Tibial nerve (tissue), 4 donors: ENCODE data around the gene ZNF665.

Experiments used
- EP300 ChIP-seq, 2 donors: sonication (generic); formaldehyde crosslinking; IDR thresholded peaks; one replicate each; pipeline ENCODE4 v1.6.1; 2017; ENCODE audit warnings: antibody characterized with exemption in 2 of 2, mild to moderate bottlenecking in 1 of 2
- POLR2A ChIP-seq, 2 donors: fragments of 450-650 bp; IDR thresholded peaks; one replicate each; pipeline ENCODE4 v1.6.1; 2017; ENCODE audit warnings: antibody characterized with exemption in 2 of 2, mild to moderate bottlenecking in 2 of 2, moderate library complexity in 2 of 2
- TF ChIP-seq, protein P1 (sequence below), 5 experiments: fragments of 200-600 bp in 3 of 5; fragments of 450-650 bp in 2 of 5; sonication (generic) in 3 of 5; IDR thresholded peaks; one replicate each; pipeline ENCODE4 v1.5.1; 2016 to 2019; ENCODE audit warnings: antibody characterized with exemption in 5 of 5, mild to moderate bottlenecking in 3 of 5, moderate library complexity in 2 of 5

- TF ChIP-seq, protein P1, sequence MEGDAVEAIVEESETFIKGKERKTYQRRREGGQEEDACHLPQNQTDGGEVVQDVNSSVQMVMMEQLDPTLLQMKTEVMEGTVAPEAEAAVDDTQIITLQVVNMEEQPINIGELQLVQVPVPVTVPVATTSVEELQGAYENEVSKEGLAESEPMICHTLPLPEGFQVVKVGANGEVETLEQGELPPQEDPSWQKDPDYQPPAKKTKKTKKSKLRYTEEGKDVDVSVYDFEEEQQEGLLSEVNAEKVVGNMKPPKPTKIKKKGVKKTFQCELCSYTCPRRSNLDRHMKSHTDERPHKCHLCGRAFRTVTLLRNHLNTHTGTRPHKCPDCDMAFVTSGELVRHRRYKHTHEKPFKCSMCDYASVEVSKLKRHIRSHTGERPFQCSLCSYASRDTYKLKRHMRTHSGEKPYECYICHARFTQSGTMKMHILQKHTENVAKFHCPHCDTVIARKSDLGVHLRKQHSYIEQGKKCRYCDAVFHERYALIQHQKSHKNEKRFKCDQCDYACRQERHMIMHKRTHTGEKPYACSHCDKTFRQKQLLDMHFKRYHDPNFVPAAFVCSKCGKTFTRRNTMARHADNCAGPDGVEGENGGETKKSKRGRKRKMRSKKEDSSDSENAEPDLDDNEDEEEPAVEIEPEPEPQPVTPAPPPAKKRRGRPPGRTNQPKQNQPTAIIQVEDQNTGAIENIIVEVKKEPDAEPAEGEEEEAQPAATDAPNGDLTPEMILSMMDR (IDR thresholded peaks at IDR 0.05) = no peak
- no peak for TF ChIP-seq POLR2A (IDR thresholded peaks at IDR 0.05)
- no peak for TF ChIP-seq EP300 (IDR thresholded peaks at IDR 0.05)
Measured at GRCh38 chr19:53131727-53132126, 61.4 kb downstream of the ZNF665 start.
